ENCODE measurements around the gene ATPAF1. TPM values are rescaled to one million over a fixed set of nuclear protein-coding genes. Genes with fewer than 3 reads are reported as not detected.

Gene ATPAF1, protein sequence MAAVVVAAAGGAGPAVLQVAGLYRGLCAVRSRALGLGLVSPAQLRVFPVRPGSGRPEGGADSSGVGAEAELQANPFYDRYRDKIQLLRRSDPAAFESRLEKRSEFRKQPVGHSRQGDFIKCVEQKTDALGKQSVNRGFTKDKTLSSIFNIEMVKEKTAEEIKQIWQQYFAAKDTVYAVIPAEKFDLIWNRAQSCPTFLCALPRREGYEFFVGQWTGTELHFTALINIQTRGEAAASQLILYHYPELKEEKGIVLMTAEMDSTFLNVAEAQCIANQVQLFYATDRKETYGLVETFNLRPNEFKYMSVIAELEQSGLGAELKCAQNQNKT
- 39.6 and 57.5 TPM in 2 replicates for total RNA-seq

DNA sequence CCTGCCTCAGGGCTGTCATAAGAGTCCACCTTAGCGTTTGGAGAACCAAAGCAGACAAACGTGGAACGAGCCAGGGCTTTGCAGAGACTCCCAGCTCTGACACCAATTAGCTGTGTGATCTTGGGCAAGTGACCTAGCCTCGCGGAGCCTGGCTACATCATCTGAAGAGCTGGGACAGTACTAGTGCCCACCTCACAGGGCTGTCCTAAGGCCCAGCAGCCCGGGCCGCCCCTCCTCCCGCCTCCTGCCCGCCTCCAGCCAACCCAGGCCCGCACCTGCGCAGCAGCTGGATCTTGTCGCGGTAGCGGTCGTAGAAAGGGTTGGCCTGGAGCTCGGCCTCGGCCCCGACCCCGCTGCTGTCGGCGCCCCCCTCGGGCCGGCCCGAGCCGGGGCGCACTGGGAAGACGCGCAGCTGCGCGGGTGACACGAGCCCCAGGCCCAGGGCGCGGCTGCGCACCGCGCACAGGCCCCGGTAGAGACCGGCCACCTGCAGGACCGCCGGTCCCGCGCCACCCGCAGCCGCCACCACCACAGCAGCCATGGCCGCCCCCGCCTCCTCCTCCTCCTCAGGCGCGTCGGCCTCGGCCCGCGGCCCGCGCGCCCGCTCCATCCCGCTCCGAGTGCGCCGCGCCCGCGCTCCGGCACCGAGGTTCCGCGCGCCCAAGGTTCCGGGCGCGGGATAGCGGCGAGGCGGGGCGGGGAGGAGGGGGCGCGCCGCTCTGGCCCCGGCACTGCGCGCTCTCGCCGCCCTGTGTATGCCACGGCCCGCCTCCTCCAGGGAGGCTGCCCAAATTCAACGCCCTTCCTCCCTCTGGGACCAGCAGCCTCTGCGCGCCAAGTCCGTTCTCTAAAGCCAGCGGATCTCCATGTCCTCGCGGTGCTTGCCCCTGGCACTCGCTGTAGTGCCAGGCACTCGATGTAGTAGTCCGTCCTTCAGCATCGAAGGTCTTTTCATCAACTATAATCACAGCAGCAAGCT lies at the start of gene ATPAF1:
TSS of gene ATPAF1 (minus strand) at position 583 of the 979 bp plus-strand sequence. CDS start at position 541, 42 bp downstream.
- no peak for TF ChIP-seq CTCF (conservative IDR thresholded peaks at IDR 0.05; ENCODE audit: low read depth, low read length)
- no peak for DNase-seq (ENCODE audit: low read depth)
- peak within 1 kb of the TSS; percentile 79 for H3K4me3 ChIP-seq (ENCODE audit: low read depth, low read length)

DNA sequence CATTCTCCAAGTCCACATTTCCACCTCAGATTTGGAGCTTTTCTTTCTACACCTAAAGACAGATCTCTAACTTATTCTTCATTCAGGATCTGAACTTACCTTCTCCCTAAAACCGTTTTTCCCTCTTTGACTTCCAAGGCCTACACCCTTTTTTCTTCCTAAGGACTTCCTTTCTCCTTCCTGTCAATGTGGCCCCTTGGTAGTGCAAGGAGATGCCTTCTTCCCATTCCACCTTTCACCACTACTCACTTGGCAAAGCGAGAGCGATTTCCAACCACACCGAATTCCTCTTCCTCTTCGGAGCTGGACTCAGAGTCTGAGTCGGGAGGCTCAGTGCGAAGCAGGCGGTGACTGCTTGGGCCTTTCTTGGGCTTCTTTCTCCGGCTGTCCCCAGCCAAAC lies 49.5 kb upstream of the ATPAF1 start:
- peak overlapping the region; percentile 94 for H3K4me3 ChIP-seq (ENCODE audit: low read depth, low read length)
- TF ChIP-seq CTCF (conservative IDR thresholded peaks at IDR 0.05; ENCODE audit: low read depth, low read length) = no peak
- no peak for DNase-seq (ENCODE audit: low read depth)

- TF ChIP-seq CTCF (conservative IDR thresholded peaks at IDR 0.05; ENCODE audit: low read depth, low read length) = no peak
- H3K4me3 ChIP-seq (ENCODE audit: low read depth, low read length) = no peak overlapping the region
- no peak for DNase-seq (ENCODE audit: low read depth)
These were observed 46.8 kb upstream of the ATPAF1 start for GRCh38 chr1:46714976-46715375.

- no peak for DNase-seq (ENCODE audit: low read depth)
- TF ChIP-seq CTCF (conservative IDR thresholded peaks at IDR 0.05; ENCODE audit: low read depth, low read length) = no peak
- no peak overlapping the region for H3K4me3 ChIP-seq (ENCODE audit: low read depth, low read length)
These were observed 40.0 kb upstream of the ATPAF1 start for GRCh38 chr1:46708121-46708520.

DNA sequence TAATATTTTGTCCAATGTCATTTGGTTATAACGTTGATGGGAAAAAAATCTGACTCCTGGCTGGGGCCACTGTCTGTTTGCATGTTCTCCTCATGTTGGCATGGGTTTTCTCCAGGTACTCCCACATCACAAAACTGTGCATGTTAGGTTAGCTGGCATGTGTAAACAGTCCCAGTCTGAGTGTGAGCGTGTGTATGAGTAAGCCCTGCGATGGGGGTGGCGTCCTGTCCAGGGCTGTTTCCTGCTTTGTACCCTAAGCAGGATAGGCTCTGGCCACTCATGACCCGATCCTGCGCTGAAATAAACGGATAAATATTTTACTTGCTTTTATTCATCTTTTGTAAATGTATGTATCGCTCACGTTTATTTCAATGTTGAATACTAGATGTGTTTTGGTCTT lies 37.2 kb upstream of the ATPAF1 start:
- TF ChIP-seq CTCF (conservative IDR thresholded peaks at IDR 0.05; ENCODE audit: low read depth, low read length) = no peak
- DNase-seq (ENCODE audit: low read depth) = no peak
- no peak overlapping the region for H3K4me3 ChIP-seq (ENCODE audit: low read depth, low read length)

DNA sequence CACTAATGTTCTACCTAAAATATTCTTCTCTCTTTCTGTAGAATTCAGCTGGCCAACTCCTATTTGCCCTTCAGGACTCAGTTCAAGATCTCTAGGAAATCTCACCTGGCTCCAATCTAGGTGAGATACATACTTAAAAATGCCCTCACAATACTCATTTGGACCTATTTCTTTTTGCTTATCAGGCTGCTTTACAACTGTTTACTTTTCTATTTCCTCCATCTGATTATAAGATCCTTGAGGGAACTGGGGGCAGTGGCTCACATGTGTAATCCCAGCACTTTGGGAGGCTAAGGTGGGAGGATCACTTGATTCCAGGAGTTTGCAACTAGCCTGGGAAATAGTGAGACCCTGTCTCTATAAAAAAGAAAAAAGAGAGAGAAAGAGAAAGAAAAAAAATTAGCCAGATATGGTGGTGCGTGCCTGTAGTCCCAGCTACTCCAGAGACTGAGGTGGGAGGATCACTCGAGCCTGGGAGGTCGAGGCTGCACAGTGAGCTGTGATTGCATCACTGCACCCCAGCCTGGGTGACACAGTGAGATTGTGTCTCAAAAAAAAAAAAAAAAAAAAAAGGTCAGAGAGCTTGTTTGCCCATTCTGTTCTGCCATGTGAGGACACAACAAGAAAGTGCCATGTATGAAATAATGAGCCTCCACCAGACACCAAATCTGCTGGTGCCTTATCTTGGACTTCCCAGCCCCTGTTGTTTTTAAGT lies 35.9 kb upstream of the ATPAF1 start:
- no peak overlapping the region for H3K4me3 ChIP-seq (ENCODE audit: low read depth, low read length)
- no peak for DNase-seq (ENCODE audit: low read depth)
- no peak for TF ChIP-seq CTCF (conservative IDR thresholded peaks at IDR 0.05; ENCODE audit: low read depth, low read length)
